Common myeloid progenitor, CD34-positive (primary cell): ENCODE results near the gene FANCL.
A peak's percentile ranks its signal among the peaks of the same experiment; 100 is the strongest.
"Not testable (repeated sequence)": the region's sequence is repeated elsewhere in the genome, so short reads cannot be mapped to it uniquely, and the experiment has no call there.

Experiments
- CTCF ChIA-PET: fragments of 350-600 bp; sonication (Branson Sonifier 250); formaldehyde crosslinking; loops from one replicate; lab custom pipeline; 2021; ENCODE audit warnings: antibody characterized with exemption; lab: Charles Lee
- POLR2A ChIA-PET: fragments of 350-600 bp; sonication (Branson Sonifier 250); formaldehyde crosslinking; loops from one replicate; lab custom pipeline; 2021; ENCODE audit warnings: antibody characterized with exemption; lab: Charles Lee
- DNase-seq, 3 donors: peaks; one replicate each; pipeline versions ENCODE4 v3.0.0 to v3.0.0-alpha.2; 2013
- H3K27ac ChIP-seq, 2 experiments: 1 replicate in 1 of 2; 2 replicates in 1 of 2; pipeline ENCODE4 v1.7.0; 2013; ENCODE audit warnings: inconsistent platforms in 2 of 2, low read length in 2 of 2, mild to moderate bottlenecking in 2 of 2, low read depth in 1 of 2, moderate library complexity in 1 of 2; ENCODE audit not compliant: severe bottlenecking in 2 of 2, insufficient read depth in 1 of 2, poor library complexity in 1 of 2
- H3K27me3 ChIP-seq, 5 experiments: replicated peaks in 2 of 5; 1 replicate in 3 of 5; 2 replicates in 2 of 5; pipeline versions ENCODE4 v1.6.1 to v1.7.0; 2013; ENCODE audit warnings: low read length in 4 of 5, mild to moderate bottlenecking in 2 of 5, moderate library complexity in 2 of 5, inconsistent platforms in 1 of 5; ENCODE audit not compliant: insufficient read depth in 5 of 5, control insufficient read depth in 4 of 5
- H3K36me3 ChIP-seq, 4 experiments: 1 replicate in 2 of 4; 2 replicates in 2 of 4; pipeline versions ENCODE4 v1.6.1 to v1.7.0; 2013; ENCODE audit warnings: low read length in 3 of 4, control low read depth in 1 of 4, mild to moderate bottlenecking in 1 of 4; ENCODE audit not compliant: control insufficient read depth in 4 of 4, insufficient read depth in 4 of 4
- H3K4me1 ChIP-seq, 4 experiments: 1 replicate in 3 of 4; 2 replicates in 1 of 4; pipeline versions ENCODE4 v1.6.1 to v1.7.1; 2013; ENCODE audit warnings: low read length in 3 of 4, mild to moderate bottlenecking in 3 of 4, control low read depth in 1 of 4, inconsistent platforms in 1 of 4, moderate library complexity in 1 of 4; ENCODE audit not compliant: control insufficient read depth in 4 of 4, insufficient read depth in 4 of 4; ENCODE audit errors: control extremely low read depth in 1 of 4
- H3K4me3 ChIP-seq, 7 experiments: 1 replicate in 4 of 7; 2 replicates in 3 of 7; pipeline versions ENCODE4 v1.5.1 to v1.7.0; 2013; ENCODE audit warnings: mild to moderate bottlenecking in 7 of 7, low read length in 6 of 7, moderate library complexity in 6 of 7, inconsistent platforms in 2 of 7, low read depth in 2 of 7, control low read depth in 1 of 7; ENCODE audit not compliant: insufficient read depth in 4 of 7, control insufficient read depth in 1 of 7; ENCODE audit errors: extremely low read depth in 1 of 7
- H3K9me3 ChIP-seq, 5 experiments: 1 replicate in 4 of 5; 2 replicates in 1 of 5; pipeline versions ENCODE4 v1.6.1 to v1.7.1; 2013; ENCODE audit warnings: low read length in 4 of 5, mild to moderate bottlenecking in 2 of 5, inconsistent platforms in 1 of 5, low read depth in 1 of 5, moderate library complexity in 1 of 5; ENCODE audit not compliant: control insufficient read depth in 4 of 5, insufficient read depth in 2 of 5; ENCODE audit errors: control extremely low read depth in 1 of 5
- WGBS: methylation state at CpG from one replicate; pipeline ENCODE4 v1.1.5; 2013; ENCODE audit not compliant: insufficient coverage; 5-methylcytosine and 5-hydroxymethylcytosine counted together

Gene FANCL

DNA sequence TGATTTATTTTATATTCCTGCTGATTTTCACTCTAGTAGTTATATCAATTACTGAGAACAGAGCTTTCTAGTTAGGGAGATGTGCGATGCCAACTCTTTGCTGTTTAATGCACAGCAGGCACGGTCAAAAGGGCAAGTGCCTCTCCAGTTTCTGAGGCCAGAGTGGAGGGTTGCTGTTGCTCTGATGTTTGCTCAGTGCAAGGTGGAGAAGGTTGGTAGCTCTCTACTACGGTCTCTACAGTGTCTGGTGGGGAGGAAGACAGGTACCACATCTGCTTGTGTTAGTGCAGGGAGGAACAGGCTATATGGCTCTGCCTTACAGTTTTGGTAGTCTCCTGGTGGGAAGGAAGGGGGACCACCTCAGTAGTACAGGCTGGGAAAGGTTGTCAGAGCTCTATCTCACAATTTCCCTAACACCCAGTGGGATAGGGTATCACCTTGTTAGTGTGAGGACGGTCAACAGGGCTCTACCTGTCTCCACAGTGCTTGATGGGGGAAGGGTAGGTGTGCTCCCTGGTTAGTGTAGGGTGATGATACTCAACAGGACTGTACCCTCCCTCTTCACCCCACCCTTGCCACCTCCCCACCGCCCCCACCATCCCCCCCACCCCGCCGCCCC lies 85.9 kb downstream of the FANCL start:
- H3K27me3 ChIP-seq: no peaks in the 10 kb centered on the region
- no peaks in the 10 kb centered on the region for H3K4me1 ChIP-seq
- peaks cover 0 to 2% (median 0%) of the 10 kb centered on the region in 5 experiments for H3K9me3 ChIP-seq
- ChIA-PET POLR2A (no interaction called here), CTCF (interaction anchor here (1.6 kb wide), 1 partner anchor 10 kb away, joined by 4 read pairs; no protein-coding TSS in a partner anchor)
- peaks cover 12 to 44% (median 26%) of the 10 kb centered on the region in 4 experiments for H3K36me3 ChIP-seq
- H3K4me3 ChIP-seq: no peak overlapping the region
- WGBS: 100% methylated on average over 3 of the region's 7 CpGs
- H3K27ac ChIP-seq: no peak overlapping the region
- no peak for DNase-seq

DNA sequence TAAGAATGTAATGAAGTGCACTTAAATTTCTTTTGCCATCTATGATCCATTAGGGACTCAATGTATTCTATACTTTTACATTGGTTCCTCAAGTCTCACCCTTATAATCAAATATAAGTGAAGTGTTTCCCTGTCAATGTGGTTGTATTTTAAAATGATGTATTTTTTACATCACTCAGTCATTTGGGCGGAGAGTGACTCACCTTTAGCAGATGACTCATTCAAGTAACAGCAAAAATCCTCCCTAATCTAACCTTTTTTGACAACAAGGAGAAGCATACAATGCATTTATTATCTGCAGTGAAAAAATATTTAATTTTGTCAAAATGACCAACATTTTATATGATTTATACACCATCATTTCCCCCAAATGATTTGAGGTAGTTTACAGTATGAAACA lies 94.4 kb downstream of the FANCL start:
- Histone ChIP-seq H3K9me3 (no peaks in the 10 kb centered on the region), H3K36me3 (peaks cover 3 to 16% (median 13%) of the 10 kb centered on the region in 4 experiments), H3K4me1 (no peaks in the 10 kb centered on the region), H3K27ac (no peak overlapping the region), H3K27me3 (no peaks in the 10 kb centered on the region), H3K4me3 (no peak overlapping the region)
- peak in 1 of 3 donors; percentile 13 for DNase-seq
- whole genome bisulfite sequencing: no CpG with 5 or more reads among the region's 1 CpG
- ChIA-PET POLR2A (no interaction called here), CTCF (no interaction called here)

DNA sequence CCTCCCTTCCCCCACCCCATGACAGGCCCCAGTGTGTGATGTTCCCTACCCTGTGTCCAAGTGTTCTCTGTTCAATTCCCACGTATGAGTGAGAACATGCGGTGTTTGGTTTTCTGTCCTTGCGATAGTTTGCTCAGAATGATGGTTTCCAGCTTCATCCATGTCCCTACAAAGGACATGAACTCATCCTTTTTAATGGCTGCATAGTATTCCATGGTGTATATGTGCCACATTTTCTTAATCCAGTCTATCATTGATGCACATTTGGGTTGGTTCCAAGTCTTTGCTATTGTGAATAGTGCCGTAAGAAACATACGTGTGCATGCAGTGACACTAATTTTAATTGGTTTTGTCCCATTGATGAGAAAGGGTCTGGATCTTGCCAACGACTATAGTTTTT lies 95.4 kb downstream of the FANCL start:
- WGBS: no CpG with 5 or more reads among the region's 6 CpGs
- peaks cover 3 to 16% (median 13%) of the 10 kb centered on the region in 4 experiments for H3K36me3 ChIP-seq
- H3K27me3 ChIP-seq, H3K4me1 ChIP-seq, H3K27ac ChIP-seq, DNase-seq, H3K9me3 ChIP-seq, H3K4me3 ChIP-seq, POLR2A ChIA-PET: not testable (repeated sequence)
- CTCF ChIA-PET: interaction anchor here (1.4 kb wide), 1 partner anchor 19 kb away, joined by 3 read pairs; no protein-coding TSS in a partner anchor

DNA sequence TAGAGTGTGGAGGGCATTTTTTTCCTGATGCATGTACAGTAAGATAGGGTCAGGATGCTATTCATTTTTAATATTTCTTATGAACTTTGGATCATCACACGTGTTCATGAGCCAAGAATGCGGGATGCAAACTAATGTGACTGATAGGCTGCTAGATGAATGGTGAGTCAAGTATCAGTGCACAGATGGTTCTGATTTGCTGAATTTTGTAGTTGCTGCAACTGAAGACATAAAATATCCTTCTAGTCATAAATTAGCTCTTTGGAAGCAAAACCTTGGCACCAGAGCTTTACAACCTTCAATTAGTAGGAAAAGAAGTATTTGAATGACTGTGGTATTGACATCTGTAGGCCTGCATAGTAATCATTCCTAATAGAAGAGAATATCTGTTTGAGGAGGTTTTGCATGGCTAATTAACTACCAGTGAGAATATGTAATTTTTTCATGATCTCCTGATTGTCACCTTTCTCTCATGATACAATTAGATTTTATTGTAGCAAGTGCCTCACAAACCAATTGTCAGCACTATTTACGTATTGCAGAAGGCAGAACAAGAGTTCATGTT lies 100.5 kb downstream of the FANCL start:
- ChIA-PET CTCF (no interaction called here), POLR2A (no interaction called here)
- Histone ChIP-seq H3K4me1 (no peaks in the 10 kb centered on the region), H3K27ac (no peak overlapping the region), H3K36me3 (peaks cover 3 to 13% (median 8%) of the 10 kb centered on the region in 4 experiments), H3K4me3 (no peak overlapping the region), H3K27me3 (no peaks in the 10 kb centered on the region), H3K9me3 (no peaks in the 10 kb centered on the region)
- WGBS: no CpG with 5 or more reads among the region's 3 CpGs
- no peak for DNase-seq

DNA sequence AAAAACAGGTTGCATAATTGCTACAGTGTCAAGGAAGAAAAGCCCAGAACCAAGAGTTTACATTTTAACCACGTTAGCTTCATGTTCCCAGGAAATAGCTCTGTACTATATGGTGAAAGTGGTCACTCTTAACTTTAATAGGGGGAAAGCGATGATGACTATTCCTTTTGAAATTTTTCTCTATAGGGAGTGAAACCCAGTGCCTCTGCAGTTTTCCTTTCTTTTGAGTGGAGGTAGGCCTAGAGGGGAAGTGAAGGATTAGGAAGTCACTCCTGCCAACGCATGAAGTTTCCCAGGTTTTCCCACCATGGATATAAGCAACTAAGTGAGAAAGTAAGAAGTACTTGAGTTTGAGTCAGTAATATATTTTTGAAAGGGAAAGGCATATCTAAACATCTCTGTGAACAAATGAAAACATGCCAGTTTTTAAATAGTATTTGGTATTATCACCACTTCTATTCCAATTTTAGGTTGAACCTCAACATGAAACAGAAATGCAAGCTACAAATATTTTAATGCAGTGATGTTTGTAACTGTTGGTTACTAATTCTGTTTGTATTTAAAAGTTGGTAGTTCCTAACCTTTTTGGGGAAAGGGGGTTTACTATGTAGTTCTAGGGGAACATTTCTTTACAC lies 102.6 kb downstream of the FANCL start:
- no peak overlapping the region for H3K27ac ChIP-seq
- no peaks in the 10 kb centered on the region for H3K4me1 ChIP-seq
- ChIA-PET CTCF (no interaction called here), POLR2A (no interaction called here)
- H3K9me3 ChIP-seq: no peaks in the 10 kb centered on the region
- no peak for DNase-seq
- H3K36me3 ChIP-seq: peaks cover 2 to 14% (median 9%) of the 10 kb centered on the region in 4 experiments
- no peaks in the 10 kb centered on the region for H3K27me3 ChIP-seq
- H3K4me3 ChIP-seq: no peak overlapping the region
- 100% methylated on average over 2 of the region's 3 CpGs for WGBS

DNA sequence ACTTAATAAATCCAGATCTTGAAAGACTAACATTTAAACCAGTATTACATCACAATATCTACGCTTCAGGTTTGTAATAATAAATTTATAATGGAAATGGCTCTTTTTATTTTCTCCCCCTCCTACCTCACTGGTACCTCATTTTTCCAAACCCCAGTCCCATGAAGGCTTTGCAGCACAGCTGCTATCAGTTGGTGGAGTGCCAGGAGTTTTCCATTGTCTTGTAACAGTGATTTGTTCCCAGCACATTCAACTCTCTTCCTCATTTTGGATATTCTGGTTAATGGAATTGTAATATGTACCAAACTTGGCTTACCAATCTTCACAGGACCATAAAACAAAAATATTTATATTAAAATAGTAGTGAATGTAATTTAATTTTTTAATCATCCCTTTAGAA lies 103.3 kb downstream of the FANCL start:
- POLR2A ChIA-PET: no interaction called here
- Histone ChIP-seq H3K27me3 (no peaks in the 10 kb centered on the region), H3K4me1 (no peaks in the 10 kb centered on the region), H3K9me3 (no peaks in the 10 kb centered on the region), H3K27ac (no peak overlapping the region), H3K36me3 (peaks cover 0 to 13% (median 7%) of the 10 kb centered on the region in 4 experiments), H3K4me3 (no peak overlapping the region)
- CTCF ChIA-PET: no interaction called here
- no peak for DNase-seq
- WGBS: no CpG with 5 or more reads among the region's 1 CpG

DNA sequence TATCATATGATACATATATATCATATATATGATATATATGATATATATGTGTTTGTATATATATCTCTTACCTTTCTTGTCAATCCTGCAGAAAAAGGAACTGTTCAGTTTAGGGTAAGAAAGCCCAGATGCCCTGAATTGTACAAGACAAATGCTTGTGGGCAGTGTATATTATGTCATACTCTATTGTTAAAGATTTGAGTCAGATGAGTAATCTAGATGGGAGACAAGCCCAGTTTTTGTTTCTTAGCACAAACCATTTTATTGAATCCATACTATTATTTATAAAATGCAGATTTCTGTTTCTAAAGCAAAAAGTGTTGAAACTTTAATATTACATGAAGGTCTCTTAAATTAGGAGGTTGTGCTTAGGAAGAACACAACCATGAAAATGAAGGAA lies 103.9 kb downstream of the FANCL start:
- Histone ChIP-seq H3K4me3 (no peak overlapping the region), H3K36me3 (peaks cover 0 to 15% (median 8%) of the 10 kb centered on the region in 4 experiments), H3K27me3 (no peaks in the 10 kb centered on the region), H3K27ac (no peak overlapping the region), H3K4me1 (no peaks in the 10 kb centered on the region), H3K9me3 (no peaks in the 10 kb centered on the region)
- ChIA-PET POLR2A (no interaction called here), CTCF (no interaction called here)
- DNase-seq: no peak
